Loucy (cell line): Measurements from ENCODE around the gene POM121C.
A peak's percentile ranks its signal among the peaks of the same experiment; 100 is the strongest.
"Not testable (repeated sequence)": the region's sequence is repeated elsewhere in the genome, so short reads cannot be mapped to it uniquely, and the experiment has no call there.

ENCODE experiments used
- H2AFZ ChIP-seq: fragments of 200-600 bp; sonication (generic); 2 replicates; pipeline ENCODE4 v1.6.0; 2016; ENCODE audit warnings: antibody characterized with exemption, mild to moderate bottlenecking, low read length, moderate library complexity
- H3F3A ChIP-seq: fragments of 200-600 bp; 2 replicates; pipeline ENCODE4 v1.6.0; 2016; ENCODE audit warnings: antibody characterized with exemption, low read depth, mild to moderate bottlenecking
- H3K27me3 ChIP-seq: fragments of 200-600 bp; sonication (generic); 2 replicates; pipeline ENCODE4 v1.6.1; 2014; ENCODE audit warnings: low read length, mild to moderate bottlenecking; ENCODE audit not compliant: insufficient read depth, poor library complexity, severe bottlenecking
- H3K36me3 ChIP-seq: fragments of 200-600 bp; sonication (generic); 2 replicates; pipeline ENCODE4 v1.6.1; 2016; ENCODE audit warnings: low read length; ENCODE audit not compliant: insufficient read depth
- H3K4me1 ChIP-seq: fragments of 200-600 bp; sonication (generic); 2 replicates; pipeline ENCODE4 v1.5.1; 2014; ENCODE audit warnings: low read length, mild to moderate bottlenecking; ENCODE audit not compliant: insufficient read depth, poor library complexity, severe bottlenecking
- H3K4me2 ChIP-seq: fragments of 200-600 bp; sonication (generic); 2 replicates; pipeline ENCODE4 v1.6.0; 2014; ENCODE audit warnings: antibody characterized with exemption, low read length, low read depth, mild to moderate bottlenecking; ENCODE audit not compliant: poor library complexity, severe bottlenecking
- H3K4me3 ChIP-seq: fragments of 200-600 bp; sonication (generic); 2 replicates; pipeline ENCODE4 v1.5.1; 2014; ENCODE audit warnings: low read length, mild to moderate bottlenecking, mixed read lengths; ENCODE audit not compliant: poor library complexity, severe bottlenecking
- H3K79me2 ChIP-seq: fragments of 200-600 bp; sonication (generic); 2 replicates; pipeline ENCODE4 v1.6.1; 2014; ENCODE audit warnings: low read length; ENCODE audit not compliant: insufficient read depth
- H3K9ac ChIP-seq: fragments of 200-600 bp; sonication (generic); 2 replicates; pipeline ENCODE4 v1.6.0; 2014; ENCODE audit warnings: mild to moderate bottlenecking, low read depth, low read length, moderate library complexity; ENCODE audit not compliant: poor library complexity, severe bottlenecking
- H3K9me2 ChIP-seq: fragments of 200-600 bp; sonication (generic); replicated peaks from 2 replicates; pipeline ENCODE4 v1.6.1; 2016; ENCODE audit warnings: low read depth, low read length, mixed read lengths
- H3K9me3 ChIP-seq: fragments of 200-600 bp; sonication (generic); 2 replicates; pipeline ENCODE4 v1.6.1; 2014; ENCODE audit warnings: mild to moderate bottlenecking, antibody characterized with exemption, low read length, low read depth; ENCODE audit not compliant: insufficient read depth
- H4K20me1 ChIP-seq: fragments of 200-600 bp; sonication (generic); 2 replicates; pipeline ENCODE4 v1.6.0; 2014; ENCODE audit warnings: antibody characterized with exemption, low read length, mild to moderate bottlenecking; ENCODE audit not compliant: insufficient read depth, poor library complexity, severe bottlenecking
- EZH2phosphoT487 ChIP-seq: fragments of 200-600 bp; IDR thresholded peaks from 2 replicates; pipeline ENCODE4 v1.6.1; 2018; ENCODE audit warnings: antibody characterized with exemption, mild to moderate bottlenecking, moderate library complexity, borderline replicate concordance
- TF ChIP-seq, protein P1 (sequence below): fragments of 200-600 bp; sonication (generic); conservative IDR thresholded peaks from 2 replicates; pipeline ENCODE4 v1.5.1; 2014; ENCODE audit warnings: mild to moderate bottlenecking, antibody characterized with exemption, low read length

Gene POM121C

DNA sequence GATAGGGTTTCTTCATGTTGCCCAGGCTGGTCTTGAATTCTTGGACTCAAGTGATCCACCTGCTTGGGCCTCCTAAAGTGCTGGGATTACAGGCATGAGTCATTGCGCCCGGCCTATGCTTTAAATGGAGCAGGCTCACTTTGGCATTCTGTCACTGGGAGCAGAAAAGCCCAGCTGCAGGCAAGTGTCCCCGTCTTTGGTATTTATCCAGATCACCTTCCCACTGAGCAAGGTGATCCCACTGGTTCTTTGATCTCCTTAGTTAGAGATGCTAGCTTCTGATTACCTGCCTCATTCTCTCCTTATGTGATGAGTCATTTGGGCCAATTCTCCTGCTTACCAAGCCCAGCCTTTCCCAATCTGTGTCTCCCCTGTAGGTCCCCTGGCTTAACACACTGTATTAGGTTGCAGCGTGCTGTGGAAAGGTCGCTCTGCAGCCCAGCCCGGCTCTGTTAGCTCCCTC, 45.3 kb upstream of the POM121C start:
- Histone ChIP-seq H3K9ac (no peak overlapping the region), H3K36me3 (no peaks in the 10 kb centered on the region), H3K4me2 (no peak overlapping the region), H3K4me1 (peaks cover 7% of the 10 kb centered on the region), H3K27me3 (no peaks in the 10 kb centered on the region), H3K9me3 (no peaks in the 10 kb centered on the region), H3F3A (no peaks in the 10 kb centered on the region), H3K9me2 (no peaks in the 10 kb centered on the region), H4K20me1 (peaks cover 14% of the 10 kb centered on the region), H3K79me2 (peaks cover 15% of the 10 kb centered on the region), H3K4me3 (no peak overlapping the region), H2AFZ (no peak overlapping the region)
- TF ChIP-seq, protein P1, sequence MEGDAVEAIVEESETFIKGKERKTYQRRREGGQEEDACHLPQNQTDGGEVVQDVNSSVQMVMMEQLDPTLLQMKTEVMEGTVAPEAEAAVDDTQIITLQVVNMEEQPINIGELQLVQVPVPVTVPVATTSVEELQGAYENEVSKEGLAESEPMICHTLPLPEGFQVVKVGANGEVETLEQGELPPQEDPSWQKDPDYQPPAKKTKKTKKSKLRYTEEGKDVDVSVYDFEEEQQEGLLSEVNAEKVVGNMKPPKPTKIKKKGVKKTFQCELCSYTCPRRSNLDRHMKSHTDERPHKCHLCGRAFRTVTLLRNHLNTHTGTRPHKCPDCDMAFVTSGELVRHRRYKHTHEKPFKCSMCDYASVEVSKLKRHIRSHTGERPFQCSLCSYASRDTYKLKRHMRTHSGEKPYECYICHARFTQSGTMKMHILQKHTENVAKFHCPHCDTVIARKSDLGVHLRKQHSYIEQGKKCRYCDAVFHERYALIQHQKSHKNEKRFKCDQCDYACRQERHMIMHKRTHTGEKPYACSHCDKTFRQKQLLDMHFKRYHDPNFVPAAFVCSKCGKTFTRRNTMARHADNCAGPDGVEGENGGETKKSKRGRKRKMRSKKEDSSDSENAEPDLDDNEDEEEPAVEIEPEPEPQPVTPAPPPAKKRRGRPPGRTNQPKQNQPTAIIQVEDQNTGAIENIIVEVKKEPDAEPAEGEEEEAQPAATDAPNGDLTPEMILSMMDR: no peak
- TF ChIP-seq EZH2phosphoT487: no peak

DNA sequence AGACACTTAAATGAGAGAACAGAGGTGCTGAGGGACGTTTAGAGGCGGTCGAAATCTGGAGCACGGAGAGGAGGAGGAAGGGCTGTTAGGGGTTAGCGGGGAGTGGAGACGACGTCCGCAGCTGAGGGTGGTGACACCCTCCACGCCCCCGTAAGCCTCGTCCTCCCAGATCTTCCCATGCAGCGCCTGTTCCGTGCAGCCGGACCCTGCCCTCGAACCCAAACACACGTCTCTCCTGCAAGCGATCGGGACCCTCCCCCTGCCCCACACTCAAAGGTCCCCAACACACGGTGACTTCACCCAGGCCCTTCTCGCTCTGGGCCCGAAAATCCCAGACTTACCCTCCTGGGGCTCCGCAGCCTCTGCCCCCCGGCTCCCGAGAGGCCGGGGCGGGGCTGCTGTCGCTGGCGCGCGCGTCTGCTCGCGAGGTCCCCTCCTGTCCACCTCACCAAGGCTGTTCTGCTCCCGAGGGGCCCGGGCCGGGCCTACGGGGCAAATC, 41.2 kb upstream of the POM121C start:
- not testable (repeated sequence) for H3K27me3 ChIP-seq, H3F3A ChIP-seq, H3K9me2 ChIP-seq, H3K9me3 ChIP-seq
- peak overlapping the region; percentile 84 for H3K4me3 ChIP-seq
- 0 out of 2 replicates have a peak overlapping the region, but pooled peaks have one; percentile 65 for H2AFZ ChIP-seq
- H3K4me2 ChIP-seq: peak overlapping the region; percentile 98
- H3K36me3 ChIP-seq: peaks cover 19% of the 10 kb centered on the region; the same call in 1 of the 2 replicates
- peaks cover 12% of the 10 kb centered on the region for H3K4me1 ChIP-seq
- H4K20me1 ChIP-seq: peaks cover 22% of the 10 kb centered on the region
- H3K79me2 ChIP-seq: peaks cover 41% of the 10 kb centered on the region
- H3K9ac ChIP-seq: peak overlapping the region; percentile 87

DNA sequence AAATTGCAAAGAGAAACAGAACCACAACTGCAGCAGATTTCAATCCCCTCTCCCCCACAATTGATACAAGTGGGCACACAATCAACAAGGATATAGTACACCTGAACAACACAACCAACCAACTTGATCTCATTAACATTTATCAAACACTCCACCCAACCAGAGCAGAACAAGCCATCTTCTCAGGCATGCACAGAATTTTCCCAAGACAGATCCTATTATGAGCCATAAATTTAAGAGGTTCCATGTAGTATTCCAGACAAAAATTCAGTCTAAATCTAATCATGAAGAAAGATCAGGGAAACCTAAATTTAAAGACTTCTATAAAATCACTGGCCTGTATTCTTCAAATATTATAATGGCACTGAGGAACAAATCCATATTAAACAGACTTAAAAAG, 35.6 kb upstream of the POM121C start:
- Histone ChIP-seq H3K79me2 (peaks cover 33% of the 10 kb centered on the region), H4K20me1 (peaks cover 12% of the 10 kb centered on the region), H3K36me3 (peaks cover 19% of the 10 kb centered on the region)
- H3K9ac ChIP-seq, H3K9me3 ChIP-seq, H3K4me3 ChIP-seq, H3K27me3 ChIP-seq, H2AFZ ChIP-seq, H3F3A ChIP-seq, H3K9me2 ChIP-seq, H3K4me2 ChIP-seq, H3K4me1 ChIP-seq: not testable (repeated sequence)

DNA sequence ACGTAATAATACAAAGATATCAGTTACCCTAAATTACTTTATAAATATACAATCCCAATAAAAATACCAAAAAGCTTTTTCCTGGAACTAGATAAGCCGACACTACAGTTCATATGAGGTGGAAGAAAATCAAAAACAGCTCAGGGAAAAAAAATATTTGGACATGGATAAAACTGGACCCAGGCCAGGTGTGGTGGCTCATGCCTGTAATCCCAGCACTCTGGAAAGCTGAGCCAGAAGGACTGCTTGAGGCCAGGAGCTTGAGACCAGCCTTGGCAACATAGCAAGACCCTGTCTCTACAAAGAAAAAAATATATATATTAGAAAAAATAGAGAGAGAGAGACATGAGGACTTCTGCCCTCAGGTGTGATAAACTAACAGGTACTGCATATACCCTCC, 32.7 kb upstream of the POM121C start:
- H3K9me2 ChIP-seq, H4K20me1 ChIP-seq, H3K9me3 ChIP-seq, H3K9ac ChIP-seq, H3K27me3 ChIP-seq, H3K4me3 ChIP-seq, H3F3A ChIP-seq, H3K4me1 ChIP-seq, H3K4me2 ChIP-seq, H2AFZ ChIP-seq: not testable (repeated sequence)
- Histone ChIP-seq H3K79me2 (peaks cover 13% of the 10 kb centered on the region; the same call in 1 of the 2 replicates), H3K36me3 (peaks cover 19% of the 10 kb centered on the region)

DNA sequence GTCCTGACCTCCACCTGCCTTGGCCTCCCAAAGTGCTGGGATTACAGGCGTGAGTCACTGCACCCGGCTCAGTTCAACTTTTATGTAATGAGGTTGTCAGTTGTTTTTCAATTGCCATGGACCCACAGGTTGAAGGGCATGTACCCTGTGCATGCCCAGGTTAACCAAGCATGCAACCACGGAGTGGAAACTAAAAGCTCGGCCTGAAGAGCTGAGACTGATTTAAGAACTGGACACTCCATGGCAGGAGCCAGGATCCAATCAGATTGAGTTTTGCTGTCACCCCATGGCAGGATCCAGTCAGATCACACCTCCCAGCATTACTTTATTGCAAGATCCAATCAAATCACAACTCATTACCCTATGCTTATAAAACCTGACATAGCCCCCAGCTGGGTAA, 22.9 kb upstream of the POM121C start:
- not testable (repeated sequence) for H3K4me2 ChIP-seq, H3K36me3 ChIP-seq, H3K9me3 ChIP-seq, H4K20me1 ChIP-seq, H3K9ac ChIP-seq, H3K27me3 ChIP-seq, H3K79me2 ChIP-seq, H3F3A ChIP-seq, H3K4me1 ChIP-seq, H3K4me3 ChIP-seq, H2AFZ ChIP-seq, H3K9me2 ChIP-seq

DNA sequence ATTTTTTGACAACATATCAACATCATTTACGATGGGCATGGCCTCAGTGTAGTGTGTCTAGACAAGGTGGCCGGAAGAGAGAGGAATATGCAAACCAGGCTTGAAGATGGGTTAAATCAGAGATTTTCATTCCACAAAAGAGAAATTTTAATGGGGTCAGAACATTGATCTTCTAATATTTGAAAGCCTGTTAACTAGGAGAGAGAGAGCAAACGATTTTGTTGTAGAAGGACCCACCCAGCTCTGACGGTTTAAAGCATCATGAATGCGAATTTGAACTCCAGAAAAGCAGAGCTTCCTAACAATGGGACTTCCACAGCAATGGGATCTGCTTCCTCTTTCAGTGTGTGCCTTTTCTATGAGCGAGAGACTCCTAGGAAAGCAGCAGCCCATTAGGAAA, 5.9 kb upstream of the POM121C start, which contains the start of gene SPDYE5:
Gene SPDYE5 (plus strand): TSS at position 301 of the 400 bp plus-strand sequence. CDS start 1,728 bp downstream, outside the sequence.
- H3K36me3 ChIP-seq, H3K27me3 ChIP-seq, H3K4me3 ChIP-seq, H2AFZ ChIP-seq, H3K4me2 ChIP-seq, H3K4me1 ChIP-seq, H3F3A ChIP-seq, H4K20me1 ChIP-seq, H3K9me2 ChIP-seq, H3K79me2 ChIP-seq, H3K9ac ChIP-seq, H3K9me3 ChIP-seq: not testable (repeated sequence)
